HUES48 (cell line): ENCODE data around the gene PACS1.

ENCODE experiments used
- H3K27ac ChIP-seq: one replicate; pipeline ENCODE4 v1.7.0; 2013; ENCODE audit warnings: low read depth, low read length, inconsistent platforms
- H3K27me3 ChIP-seq: 2 replicates; pipeline ENCODE4 v1.6.1; 2013; ENCODE audit warnings: mild to moderate bottlenecking, low read length; ENCODE audit not compliant: control insufficient read depth, insufficient read depth
- H3K36me3 ChIP-seq: 2 replicates; pipeline ENCODE4 v1.6.1; 2013; ENCODE audit warnings: low read length; ENCODE audit not compliant: control insufficient read depth, insufficient read depth
- H3K4me1 ChIP-seq: 2 replicates; pipeline ENCODE4 v1.6.1; 2013; ENCODE audit warnings: mild to moderate bottlenecking, low read length; ENCODE audit not compliant: control insufficient read depth, insufficient read depth
- H3K4me3 ChIP-seq: 2 replicates; pipeline ENCODE4 v1.5.1; 2013; ENCODE audit warnings: mild to moderate bottlenecking, low read depth, low read length
- H3K9ac ChIP-seq: 2 replicates; pipeline ENCODE4 v1.6.1; 2013; ENCODE audit warnings: mild to moderate bottlenecking, low read depth, low read length, moderate library complexity
- H3K9me3 ChIP-seq: 2 replicates; pipeline ENCODE4 v1.6.1; 2013; ENCODE audit warnings: low read length; ENCODE audit not compliant: control insufficient read depth, insufficient read depth

The PACS1 gene

DNA sequence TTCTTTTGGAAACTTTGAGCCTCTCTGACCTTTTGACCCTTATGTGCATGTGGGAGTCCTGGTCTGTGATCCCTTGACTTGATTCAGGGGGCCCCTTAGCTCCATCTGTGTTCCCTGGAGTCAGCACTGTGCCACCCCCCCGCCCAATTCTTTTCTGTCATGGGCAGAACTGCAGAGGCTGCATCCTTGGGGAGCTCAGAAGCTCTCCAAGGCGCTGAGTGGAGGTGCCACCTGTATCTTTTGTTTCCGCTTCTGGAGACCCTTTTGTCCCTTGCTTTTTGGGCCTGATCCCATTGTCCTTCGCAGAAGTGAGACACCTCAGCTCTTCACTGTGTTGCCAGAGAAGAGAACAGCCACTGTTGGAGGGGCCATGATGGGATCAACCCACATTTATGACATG lies 2.4 kb upstream of the PACS1 start:
- Histone ChIP-seq H3K4me3 (no peak overlapping the region), H3K9ac (no peak overlapping the region), H3K36me3 (peaks cover 66% of the 10 kb centered on the region), H3K27ac (no peak overlapping the region), H3K9me3 (no peaks in the 10 kb centered on the region), H3K27me3 (no peaks in the 10 kb centered on the region), H3K4me1 (peaks cover 20% of the 10 kb centered on the region)

DNA sequence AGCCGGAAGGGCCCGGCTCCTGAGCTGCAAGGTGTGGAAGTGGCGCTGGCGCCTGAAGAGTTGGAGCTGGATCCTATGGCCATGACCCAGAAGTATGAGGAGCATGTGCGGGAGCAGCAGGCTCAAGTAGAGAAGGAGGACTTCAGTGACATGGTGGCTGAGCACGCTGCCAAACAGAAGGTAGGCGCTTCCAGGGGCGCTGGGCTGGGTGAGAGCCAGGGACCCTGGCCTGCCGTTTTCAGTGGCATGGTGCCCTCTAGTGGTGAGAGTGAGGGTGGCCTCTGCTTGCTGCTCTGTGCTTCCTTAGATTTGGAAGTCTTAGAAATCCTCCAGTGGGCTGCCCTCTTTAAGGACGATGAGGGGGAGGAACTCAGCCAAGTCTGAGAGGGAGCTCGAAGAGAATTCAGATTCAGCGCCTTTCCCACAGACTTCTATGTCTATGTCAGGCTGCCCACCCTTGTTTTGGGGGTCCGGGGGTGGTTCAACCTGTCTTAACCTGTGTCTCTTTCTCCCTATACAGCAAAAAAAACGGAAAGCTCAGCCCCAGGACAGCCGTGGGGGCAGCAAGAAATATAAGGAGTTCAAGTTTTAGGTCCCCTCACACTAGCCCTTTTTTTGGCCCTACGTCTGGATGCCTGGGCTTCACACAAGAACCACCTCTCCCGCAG lies 1.8 kb upstream of the PACS1 start:
- H3K9ac ChIP-seq: no peak overlapping the region
- no peaks in the 10 kb centered on the region for H3K9me3 ChIP-seq
- H3K27me3 ChIP-seq: no peaks in the 10 kb centered on the region
- peaks cover 20% of the 10 kb centered on the region for H3K4me1 ChIP-seq
- H3K4me3 ChIP-seq: no peak overlapping the region
- H3K27ac ChIP-seq: peak overlapping the region; percentile 88
- peaks cover 66% of the 10 kb centered on the region for H3K36me3 ChIP-seq

DNA sequence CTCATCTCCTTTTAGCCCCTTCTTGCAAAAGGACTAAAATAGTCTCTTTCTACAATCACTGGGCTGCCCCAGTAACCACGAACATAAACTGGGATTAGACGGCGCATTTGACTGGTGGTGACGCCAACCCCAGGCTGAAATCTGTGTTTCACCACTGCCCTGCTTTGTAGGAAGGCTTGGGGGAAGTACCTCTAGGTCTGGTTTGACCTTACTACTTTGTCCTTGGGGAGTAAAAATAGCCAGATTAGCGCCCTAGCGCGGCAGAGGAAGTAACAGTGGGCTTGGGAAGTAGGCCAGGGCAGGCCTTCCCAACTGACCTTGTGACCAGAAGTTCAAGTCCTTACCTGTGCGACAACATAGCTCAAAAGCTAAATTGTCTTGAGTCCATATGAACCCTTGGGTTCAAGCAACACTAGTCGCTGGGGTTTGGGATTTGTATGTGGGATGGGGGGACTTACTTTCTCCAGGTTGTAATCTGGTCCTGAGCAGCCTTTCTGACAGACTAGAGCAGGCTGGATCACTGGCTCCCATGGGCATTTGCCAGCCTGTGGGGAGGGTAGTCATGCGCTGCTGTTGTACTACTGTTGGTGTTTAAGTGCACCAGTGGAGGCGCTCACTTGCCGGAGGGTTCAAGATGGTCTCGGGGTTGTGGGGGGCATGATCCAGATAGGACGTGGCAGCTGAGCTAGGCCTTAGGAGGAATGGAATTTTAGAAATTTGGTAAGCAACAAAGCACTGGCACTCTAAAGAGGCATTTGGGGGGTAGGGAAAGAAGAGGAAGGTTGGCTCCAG lies 953 bp upstream of the PACS1 start:
- no peaks in the 10 kb centered on the region for H3K27me3 ChIP-seq
- H3K9me3 ChIP-seq: no peaks in the 10 kb centered on the region
- peaks cover 20% of the 10 kb centered on the region for H3K4me1 ChIP-seq
- H3K9ac ChIP-seq: peak overlapping the region; percentile 47
- peaks cover 60% of the 10 kb centered on the region for H3K36me3 ChIP-seq
- H3K27ac ChIP-seq: peak overlapping the region; percentile 88
- H3K4me3 ChIP-seq: peak overlapping the region; percentile 76

DNA sequence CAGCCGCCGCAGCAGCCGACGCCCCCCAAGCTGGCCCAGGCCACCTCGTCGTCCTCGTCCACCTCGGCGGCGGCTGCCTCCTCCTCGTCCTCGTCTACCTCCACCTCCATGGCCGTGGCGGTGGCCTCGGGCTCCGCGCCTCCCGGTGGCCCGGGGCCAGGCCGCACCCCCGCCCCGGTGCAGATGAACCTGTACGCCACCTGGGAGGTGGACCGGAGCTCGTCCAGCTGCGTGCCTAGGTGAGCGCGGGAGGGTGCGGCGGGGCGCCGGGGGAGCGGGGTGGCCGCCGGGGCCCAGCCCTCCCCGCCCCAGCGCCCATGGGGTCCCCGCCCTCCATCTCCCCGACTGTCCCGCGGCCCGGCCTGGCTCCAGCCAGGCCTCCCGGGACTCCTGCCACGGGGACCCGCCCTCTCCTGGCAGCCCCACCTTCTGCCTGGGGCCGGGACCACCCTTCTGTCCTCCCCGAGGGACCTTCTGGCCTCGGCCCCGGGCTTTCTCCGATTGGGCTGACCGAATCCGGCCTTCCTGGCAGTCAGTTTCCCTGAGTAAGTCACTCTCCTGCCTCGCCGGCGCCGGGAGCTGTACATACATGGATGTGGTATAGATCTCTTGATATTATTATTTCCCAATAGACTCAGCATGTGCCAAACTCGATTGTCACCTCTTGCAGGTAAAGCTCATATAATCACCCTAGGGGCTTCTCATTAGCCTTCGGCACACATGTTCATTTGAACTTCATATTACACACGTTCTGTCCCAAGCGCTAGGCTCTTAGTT lies 720 bp downstream of the PACS1 start:
- Histone ChIP-seq H3K36me3 (peaks cover 49% of the 10 kb centered on the region), H3K4me3 (peak overlapping the region; percentile 76), H3K27me3 (no peaks in the 10 kb centered on the region), H3K4me1 (peaks cover 20% of the 10 kb centered on the region), H3K27ac (peak overlapping the region; percentile 88), H3K9me3 (no peaks in the 10 kb centered on the region), H3K9ac (no peak overlapping the region)

DNA sequence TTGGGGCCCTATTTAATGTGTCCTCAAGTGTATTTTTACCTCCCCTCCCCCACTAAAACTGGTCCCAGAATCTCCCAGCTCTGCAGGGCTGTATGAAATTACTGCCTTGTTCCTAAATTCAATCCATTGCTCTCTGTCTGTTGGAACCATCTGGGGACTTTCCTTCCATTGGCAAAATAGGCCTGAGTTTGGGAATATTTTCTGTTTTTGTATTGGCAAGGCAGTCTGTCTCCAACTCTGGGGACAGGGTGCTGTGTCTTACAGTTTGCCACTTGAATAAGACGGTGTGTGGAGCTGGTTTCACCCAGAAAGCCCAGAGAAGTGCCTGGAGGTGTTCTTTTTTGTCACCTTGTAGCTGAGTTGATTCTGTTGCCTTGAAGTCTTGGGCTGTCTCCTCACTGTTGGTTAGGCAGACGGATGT lies 1.3 kb downstream of the PACS1 start:
- Histone ChIP-seq H3K27me3 (no peaks in the 10 kb centered on the region), H3K9me3 (no peaks in the 10 kb centered on the region), H3K4me1 (peaks cover 20% of the 10 kb centered on the region), H3K36me3 (peaks cover 43% of the 10 kb centered on the region), H3K27ac (peak overlapping the region; percentile 7), H3K9ac (no peak overlapping the region), H3K4me3 (peak overlapping the region; percentile 76)

DNA sequence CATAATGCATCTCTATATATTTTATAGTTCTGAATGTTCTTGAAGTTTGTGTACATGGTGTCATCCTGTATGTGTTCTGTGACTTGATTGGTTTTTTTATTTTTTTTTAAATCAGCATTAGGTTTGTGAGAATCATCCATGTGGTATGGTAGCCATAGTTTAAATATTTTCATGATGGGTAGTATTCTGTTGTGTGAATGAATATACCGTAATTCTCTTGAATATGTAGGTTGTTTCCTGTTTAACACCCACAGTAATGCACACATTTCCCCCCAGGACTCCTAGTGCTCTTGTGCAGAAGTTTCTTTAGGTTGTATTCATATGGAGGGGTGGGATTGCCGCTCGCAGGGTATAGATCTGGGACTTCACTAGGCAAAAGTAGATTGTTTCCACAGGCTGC lies 2.0 kb downstream of the PACS1 start:
- Histone ChIP-seq H3K9me3 (no peaks in the 10 kb centered on the region), H3K27me3 (no peaks in the 10 kb centered on the region), H3K4me3 (no peak overlapping the region; the same call in 1 of the 2 replicates), H3K27ac (no peak overlapping the region), H3K36me3 (peaks cover 36% of the 10 kb centered on the region), H3K9ac (no peak overlapping the region), H3K4me1 (peaks cover 20% of the 10 kb centered on the region)

DNA sequence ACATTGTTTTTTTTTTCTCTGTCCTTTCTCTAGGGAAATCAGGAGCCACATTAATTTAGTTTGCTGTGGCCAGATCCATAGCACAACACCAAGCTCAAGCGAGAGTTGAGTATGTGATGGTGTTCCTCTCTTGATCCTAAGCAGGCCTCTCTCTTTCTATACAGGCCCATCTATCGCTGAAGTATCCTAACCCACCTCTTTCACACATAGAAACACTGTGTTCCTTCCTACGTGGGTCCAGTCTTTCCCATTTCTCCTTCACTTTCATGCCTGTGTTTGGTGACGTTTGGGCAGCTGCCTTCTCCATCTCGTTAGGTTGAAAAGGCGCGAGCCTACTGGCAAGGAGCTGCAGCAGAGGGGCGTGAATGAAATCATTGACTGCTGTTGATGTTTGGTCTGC lies 2.4 kb downstream of the PACS1 start:
- Histone ChIP-seq H3K36me3 (peaks cover 32% of the 10 kb centered on the region), H3K9me3 (no peaks in the 10 kb centered on the region), H3K27ac (no peak overlapping the region), H3K9ac (no peak overlapping the region), H3K27me3 (no peaks in the 10 kb centered on the region), H3K4me1 (peaks cover 20% of the 10 kb centered on the region), H3K4me3 (no peak overlapping the region)

DNA sequence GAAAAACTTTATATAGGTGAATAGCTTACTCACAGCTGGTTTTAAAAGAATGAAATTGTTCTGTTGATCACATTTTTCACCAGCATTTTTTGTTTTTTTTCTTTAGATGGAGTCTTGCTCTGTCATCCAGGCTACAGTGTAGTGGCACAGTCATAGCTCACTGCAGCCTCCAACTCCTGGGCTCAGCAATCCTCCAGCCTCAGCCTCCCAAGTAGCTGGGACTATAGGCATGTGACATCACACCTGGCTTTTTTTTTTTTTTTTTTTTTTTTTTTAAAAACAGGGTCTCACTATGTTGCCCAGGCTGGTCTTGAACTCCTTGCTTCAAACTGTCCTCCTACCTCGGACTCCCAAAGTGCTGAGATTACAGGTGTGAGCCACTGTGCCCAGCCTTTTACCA lies 3.6 kb downstream of the PACS1 start:
- H3K9ac ChIP-seq: no peak overlapping the region
- no peak overlapping the region for H3K27ac ChIP-seq
- peaks cover 22% of the 10 kb centered on the region for H3K36me3 ChIP-seq
- no peaks in the 10 kb centered on the region for H3K9me3 ChIP-seq
- H3K4me3 ChIP-seq: no peak overlapping the region
- H3K27me3 ChIP-seq: no peaks in the 10 kb centered on the region
- H3K4me1 ChIP-seq: peaks cover 17% of the 10 kb centered on the region

DNA sequence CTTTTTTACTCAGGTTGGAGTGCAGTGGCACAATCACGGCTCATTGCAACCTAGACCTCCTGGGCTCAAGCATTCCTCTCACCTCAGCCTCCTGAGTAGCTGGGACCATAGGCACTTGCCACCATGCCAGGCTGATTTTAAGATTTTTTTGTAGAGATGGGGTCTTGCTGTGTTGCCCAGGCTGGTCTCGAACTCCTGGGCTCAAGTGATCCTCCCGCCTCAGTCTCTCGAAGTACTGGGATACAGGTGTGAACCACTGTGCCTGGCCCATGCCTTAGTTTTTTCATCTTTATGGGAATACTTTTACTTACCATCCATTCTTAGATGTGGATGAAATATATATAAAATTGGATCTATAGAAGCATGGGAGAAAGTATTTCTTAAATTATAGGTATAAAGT lies 5.2 kb downstream of the PACS1 start:
- H3K4me1 ChIP-seq: peaks cover 7% of the 10 kb centered on the region; the same call in 1 of the 2 replicates
- H3K36me3 ChIP-seq: peaks cover 16% of the 10 kb centered on the region; the same call in 1 of the 2 replicates
- H3K27ac ChIP-seq: no peak overlapping the region
- no peaks in the 10 kb centered on the region for H3K9me3 ChIP-seq
- H3K9ac ChIP-seq: no peak overlapping the region
- no peaks in the 10 kb centered on the region for H3K27me3 ChIP-seq
- H3K4me3 ChIP-seq: no peak overlapping the region

DNA sequence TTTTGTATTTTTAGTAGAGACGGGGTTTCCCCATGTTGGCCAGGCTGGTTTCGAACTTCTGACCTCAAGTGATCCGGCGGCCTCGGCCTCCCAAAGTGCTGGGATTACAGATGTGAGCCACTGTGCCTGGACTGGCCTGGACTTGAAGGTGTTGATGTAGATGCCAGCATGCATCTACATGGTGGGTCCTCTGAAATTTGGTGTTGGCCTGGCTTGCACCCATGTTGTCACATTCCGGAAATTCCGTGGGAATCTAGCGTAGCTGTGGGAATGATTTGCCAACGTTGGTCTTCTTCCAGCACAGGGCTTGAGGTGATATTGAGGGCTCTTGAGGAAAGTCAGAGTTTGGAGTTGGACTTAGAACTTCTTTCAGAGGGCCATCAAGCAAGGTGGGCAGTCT lies 6.5 kb downstream of the PACS1 start:
- Histone ChIP-seq H3K9me3 (no peaks in the 10 kb centered on the region), H3K36me3 (peaks cover 16% of the 10 kb centered on the region; the same call in 1 of the 2 replicates), H3K9ac (no peak overlapping the region), H3K27me3 (no peaks in the 10 kb centered on the region), H3K4me1 (0 out of 2 replicates have a peak, but pooled peaks cover 1% of the 10 kb centered on the region), H3K27ac (no peak overlapping the region), H3K4me3 (no peak overlapping the region)
